Measurements from ENCODE around the gene FUBP1. TPM values are rescaled to one million over a fixed set of nuclear protein-coding genes. Genes with fewer than 3 reads are reported as not detected.

Gene FUBP1
- total and polyA plus RNA-seq, 2 of the 13 experiments (the other 11 are each of a cell fraction or from before 2014, with no cell fraction given): 98.1 to 166 TPM

DNA sequence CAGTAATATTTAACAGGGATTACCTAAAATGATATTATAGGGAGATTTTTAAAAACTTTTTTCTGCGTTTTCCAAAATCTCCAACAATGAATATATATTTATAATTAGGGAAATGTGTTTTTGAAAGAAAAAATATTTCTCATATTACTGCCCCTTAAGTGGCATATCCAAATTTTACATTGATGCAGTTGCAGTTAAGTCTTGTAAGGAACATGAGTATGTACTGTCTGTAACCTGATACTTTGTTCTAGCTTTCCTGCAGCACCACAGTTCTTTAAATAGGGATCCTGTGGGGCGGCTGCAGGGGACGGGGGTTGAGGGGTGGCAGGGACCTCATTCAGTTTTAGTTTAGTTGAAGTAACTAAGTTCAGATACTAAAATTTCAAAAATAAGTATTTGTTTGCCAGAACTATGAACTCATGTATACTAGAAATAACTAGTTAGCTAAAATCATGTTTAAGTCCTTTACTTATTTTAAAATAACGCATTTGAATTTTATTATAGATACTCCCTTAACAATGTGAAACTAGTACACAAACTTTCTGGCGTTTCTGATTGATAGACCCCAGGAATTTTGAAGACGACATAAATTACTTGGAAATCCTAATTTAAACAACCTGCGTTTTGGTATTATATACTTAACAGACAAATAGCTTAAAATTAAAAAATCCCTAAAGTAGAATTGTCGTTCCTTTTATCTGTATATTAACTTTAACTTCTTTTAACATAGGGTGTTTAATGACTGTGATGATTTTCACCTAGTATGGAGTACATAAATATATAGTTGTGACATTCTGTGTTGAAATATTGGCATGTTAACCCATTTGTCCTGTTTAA is 25.2 kb upstream of the FUBP1 start (continued):
- TF ChIP-seq, protein P1, sequence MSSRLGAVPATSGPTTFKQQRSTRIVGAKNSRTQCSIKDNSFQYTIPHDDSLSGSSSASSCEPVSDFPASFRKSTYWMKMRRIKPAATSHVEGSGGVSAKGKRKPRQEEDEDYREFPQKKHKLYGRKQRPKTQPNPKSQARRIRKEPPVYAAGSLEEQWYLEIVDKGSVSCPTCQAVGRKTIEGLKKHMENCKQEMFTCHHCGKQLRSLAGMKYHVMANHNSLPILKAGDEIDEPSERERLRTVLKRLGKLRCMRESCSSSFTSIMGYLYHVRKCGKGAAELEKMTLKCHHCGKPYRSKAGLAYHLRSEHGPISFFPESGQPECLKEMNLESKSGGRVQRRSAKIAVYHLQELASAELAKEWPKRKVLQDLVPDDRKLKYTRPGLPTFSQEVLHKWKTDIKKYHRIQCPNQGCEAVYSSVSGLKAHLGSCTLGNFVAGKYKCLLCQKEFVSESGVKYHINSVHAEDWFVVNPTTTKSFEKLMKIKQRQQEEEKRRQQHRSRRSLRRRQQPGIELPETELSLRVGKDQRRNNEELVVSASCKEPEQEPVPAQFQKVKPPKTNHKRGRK (CRISPR knock-in tag; IDR thresholded peaks at IDR 0.05): no peak
- no peak for TF ChIP-seq ISL2 (CRISPR knock-in tag; IDR thresholded peaks at IDR 0.05)
- TF ChIP-seq CBFB (CRISPR knock-in tag; IDR thresholded peaks at IDR 0.05): no peak
- TF ChIP-seq NCOA2 (CRISPR knock-in tag; IDR thresholded peaks at IDR 0.05): no peak; the same call in 1 of the 2 replicates
- peak; percentile 92 for TF ChIP-seq RBFOX2 (IDR thresholded peaks at IDR 0.05; ENCODE audit: low read depth, low read length)
- peak; percentile 69 to 98 for TF ChIP-seq POLR2A (IDR thresholded peaks at IDR 0.05; ENCODE audit: insufficient read depth in 1 of 2, low read depth in 2 of 2, low read length in 2 of 2)
- peak in 1 of 2 experiments; percentile 85; a peak in 2 of 4 replicates for TF ChIP-seq NR2F1 (CRISPR knock-in tag; IDR thresholded peaks at IDR 0.05)
- TF ChIP-seq ZNF333 (CRISPR knock-in tag; IDR thresholded peaks at IDR 0.05; ENCODE audit: borderline replicate concordance): no peak
- no peak for TF ChIP-seq SRY (CRISPR knock-in tag; IDR thresholded peaks at IDR 0.05)
- TF ChIP-seq, protein P2, sequence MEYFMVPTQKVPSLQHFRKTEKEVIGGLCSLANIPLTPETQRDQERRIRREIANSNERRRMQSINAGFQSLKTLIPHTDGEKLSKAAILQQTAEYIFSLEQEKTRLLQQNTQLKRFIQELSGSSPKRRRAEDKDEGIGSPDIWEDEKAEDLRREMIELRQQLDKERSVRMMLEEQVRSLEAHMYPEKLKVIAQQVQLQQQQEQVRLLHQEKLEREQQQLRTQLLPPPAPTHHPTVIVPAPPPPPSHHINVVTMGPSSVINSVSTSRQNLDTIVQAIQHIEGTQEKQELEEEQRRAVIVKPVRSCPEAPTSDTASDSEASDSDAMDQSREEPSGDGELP (IDR thresholded peaks at IDR 0.05; ENCODE audit: borderline replicate concordance, low read depth): no peak
- peak; percentile 69; the same call in 1 of the 2 replicates for TF ChIP-seq GTF2F1 (IDR thresholded peaks at IDR 0.05; ENCODE audit: low read length)
- peak; percentile 8; the same call in 1 of the 2 replicates for TF ChIP-seq POLR2G (IDR thresholded peaks at IDR 0.05; ENCODE audit: low read depth, low read length)
- TF ChIP-seq SOX13 (IDR thresholded peaks at IDR 0.05): no peak; the same call in 1 of the 2 replicates
- TF ChIP-seq SOX13 (CRISPR knock-in tag; conservative IDR thresholded peaks at IDR 0.05 in 1 of 2, IDR thresholded peaks at IDR 0.05 in 1 of 2): peak in 1 of 2 experiments; percentile 99; a peak in 1 of 4 replicates
- no peak for TF ChIP-seq ZNF780A (CRISPR knock-in tag; IDR thresholded peaks at IDR 0.05)
- TF ChIP-seq ZNF558 (CRISPR knock-in tag; IDR thresholded peaks at IDR 0.05; ENCODE audit: borderline replicate concordance): no peak
- TF ChIP-seq RCOR2 (CRISPR knock-in tag; IDR thresholded peaks at IDR 0.05): 0 out of 2 replicates have a peak, but pooled peaks have one; percentile 33
- no peak for TF ChIP-seq ZNF124 (CRISPR knock-in tag; IDR thresholded peaks at IDR 0.05)
- no peak for TF ChIP-seq MYC (CRISPR knock-in tag; IDR thresholded peaks at IDR 0.05; ENCODE audit: borderline replicate concordance)
- TF ChIP-seq STAT5B (CRISPR knock-in tag; IDR thresholded peaks at IDR 0.05): no peak
- TF ChIP-seq, protein P3, sequence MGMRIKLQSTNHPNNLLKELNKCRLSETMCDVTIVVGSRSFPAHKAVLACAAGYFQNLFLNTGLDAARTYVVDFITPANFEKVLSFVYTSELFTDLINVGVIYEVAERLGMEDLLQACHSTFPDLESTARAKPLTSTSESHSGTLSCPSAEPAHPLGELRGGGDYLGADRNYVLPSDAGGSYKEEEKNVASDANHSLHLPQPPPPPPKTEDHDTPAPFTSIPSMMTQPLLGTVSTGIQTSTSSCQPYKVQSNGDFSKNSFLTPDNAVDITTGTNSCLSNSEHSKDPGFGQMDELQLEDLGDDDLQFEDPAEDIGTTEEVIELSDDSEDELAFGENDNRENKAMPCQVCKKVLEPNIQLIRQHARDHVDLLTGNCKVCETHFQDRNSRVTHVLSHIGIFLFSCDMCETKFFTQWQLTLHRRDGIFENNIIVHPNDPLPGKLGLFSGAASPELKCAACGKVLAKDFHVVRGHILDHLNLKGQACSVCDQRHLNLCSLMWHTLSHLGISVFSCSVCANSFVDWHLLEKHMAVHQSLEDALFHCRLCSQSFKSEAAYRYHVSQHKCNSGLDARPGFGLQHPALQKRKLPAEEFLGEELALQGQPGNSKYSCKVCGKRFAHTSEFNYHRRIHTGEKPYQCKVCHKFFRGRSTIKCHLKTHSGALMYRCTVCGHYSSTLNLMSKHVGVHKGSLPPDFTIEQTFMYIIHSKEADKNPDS (CRISPR knock-in tag; IDR thresholded peaks at IDR 0.05): no peak
- no peak for TF ChIP-seq PRMT3 (CRISPR knock-in tag; IDR thresholded peaks at IDR 0.05; ENCODE audit: borderline replicate concordance, low read depth)
- TF ChIP-seq FOXM1 (CRISPR knock-in tag; IDR thresholded peaks at IDR 0.05): no peak
